HepG2 (cell line): Measurements from ENCODE around the gene APOC1. TPM values are rescaled to one million over a fixed set of nuclear protein-coding genes. Genes with fewer than 3 reads are reported as not detected.

Experiments
- AKAP8 ChIP-seq: sonication (generic); formaldehyde crosslinking; IDR thresholded peaks from 2 replicates; pipeline ENCODE4 v1.5.1; 2020; ENCODE audit warnings: mild to moderate bottlenecking, missing genetic modification reagents
- BORCS8-MEF2B ChIP-seq: sonication (generic); formaldehyde crosslinking; IDR thresholded peaks from 2 replicates; pipeline ENCODE4 v1.8.0; 2022; ENCODE audit warnings: mild to moderate bottlenecking, missing genetic modification reagents
- HNRNPLL ChIP-seq: fragments of 200-400 bp; formaldehyde crosslinking; IDR thresholded peaks from 2 replicates; pipeline ENCODE4 v1.6.1; 2017; ENCODE audit warnings: mild to moderate bottlenecking, low read depth, low read length; ENCODE audit not compliant: poor library complexity, severe bottlenecking
- MYC ChIP-seq: sonication (generic); formaldehyde crosslinking; IDR thresholded peaks from 2 replicates; pipeline ENCODE4 v1.9.0; 2021; ENCODE audit warnings: missing genetic modification reagents, borderline replicate concordance
- NFYC ChIP-seq: IDR thresholded peaks from 2 replicates; pipeline ENCODE4 v1.6.1; 2016; ENCODE audit warnings: missing genetic modification reagents, missing compliant biosample characterization
- PHF21A ChIP-seq: sonication (generic); formaldehyde crosslinking; IDR thresholded peaks from 2 replicates; pipeline ENCODE4 v1.5.0; 2020; ENCODE audit warnings: mild to moderate bottlenecking, missing genetic modification reagents
- SPEN ChIP-seq: sonication (generic); formaldehyde crosslinking; IDR thresholded peaks from 2 replicates; pipeline ENCODE4 v1.5.1; 2020; ENCODE audit warnings: low read depth, mild to moderate bottlenecking, missing genetic modification reagents
- ZBTB7A ChIP-seq: sonication (generic); formaldehyde crosslinking; IDR thresholded peaks from 2 replicates; pipeline ENCODE4 v1.8.0; 2022; ENCODE audit warnings: mild to moderate bottlenecking, missing genetic modification reagents
- ZFX ChIP-seq: sonication (generic); formaldehyde crosslinking; IDR thresholded peaks from 2 replicates; pipeline ENCODE4 v1.4.0; 2020; ENCODE audit warnings: mild to moderate bottlenecking, low read depth, missing genetic modification reagents, moderate library complexity
- ZNF20 ChIP-seq: sonication (generic); formaldehyde crosslinking; IDR thresholded peaks from 2 replicates; pipeline ENCODE4 v1.4.0; 2020; ENCODE audit warnings: mild to moderate bottlenecking, moderate library complexity, missing genetic modification reagents
- ZNF274 ChIP-seq: sonication (generic); formaldehyde crosslinking; IDR thresholded peaks from 2 replicates; pipeline ENCODE4 v1.5.1; 2020; ENCODE audit warnings: mild to moderate bottlenecking, missing genetic modification reagents
- ZNF460 ChIP-seq: sonication (generic); formaldehyde crosslinking; IDR thresholded peaks from 2 replicates; pipeline ENCODE4 v1.5.1; 2020; ENCODE audit warnings: missing genetic modification reagents, mild to moderate bottlenecking, borderline replicate concordance
- ZNF605 ChIP-seq: sonication (generic); formaldehyde crosslinking; IDR thresholded peaks from 2 replicates; pipeline ENCODE4 v1.8.0; 2022; ENCODE audit warnings: mild to moderate bottlenecking, missing genetic modification reagents
- ZNF781 ChIP-seq: sonication (generic); formaldehyde crosslinking; IDR thresholded peaks from 2 replicates; pipeline ENCODE4 v1.5.1; 2020; ENCODE audit warnings: borderline replicate concordance, mild to moderate bottlenecking, missing genetic modification reagents; ENCODE audit errors: not compliant biosample characterization
- polyA plus RNA-seq, 8 experiments: library from polyadenylated mRNA; depleted of rRNA in 3 of 8; stranded (reverse) in 7 of 8; unstranded in 1 of 8; fragments of >200 nt; fragmentation: Illumina TruSeq in 4 of 8; extraction: Trizol in 4 of 8; gene quantifications; 2 replicates each; pipeline versions ENCODE4 v1.2.1 to v1.2.3, GENCODE V29; 2011 to 2016; ENCODE audit warnings: low read depth in 4 of 8, missing spikeins in 1 of 8, mixed read lengths in 1 of 8; ENCODE audit not compliant: insufficient read depth in 1 of 8
- total RNA-seq, 5 experiments: library from RNA; depleted of rRNA; stranded (reverse); fragments of >200 nt; fragmentation: Illumina TruSeq; extraction: Trizol; gene quantifications; 2 replicates each; pipeline ENCODE4 v1.2.3, GENCODE V29; 2016; ENCODE audit warnings: low read depth in 1 of 5
- TF ChIP-seq, protein P1 (sequence below): sonication (generic); formaldehyde crosslinking; IDR thresholded peaks from 2 replicates; pipeline ENCODE4 v1.4.0; 2020; ENCODE audit warnings: missing genetic modification reagents, borderline replicate concordance
- TF ChIP-seq, protein P2 (sequence below): sonication (generic); formaldehyde crosslinking; IDR thresholded peaks from 2 replicates; pipeline ENCODE4 v1.5.1; 2020; ENCODE audit warnings: mild to moderate bottlenecking, missing genetic modification reagents
- TF ChIP-seq, protein P3 (sequence below): sonication (generic); formaldehyde crosslinking; IDR thresholded peaks from 2 replicates; pipeline ENCODE4 v1.4.0; 2020; ENCODE audit warnings: mild to moderate bottlenecking, missing genetic modification reagents

The APOC1 gene
- total and polyA plus RNA-seq, 2 of the 13 experiments (the other 11 are each of a cell fraction or from before 2014, with no cell fraction given), result 600 to 1,235 TPM

DNA sequence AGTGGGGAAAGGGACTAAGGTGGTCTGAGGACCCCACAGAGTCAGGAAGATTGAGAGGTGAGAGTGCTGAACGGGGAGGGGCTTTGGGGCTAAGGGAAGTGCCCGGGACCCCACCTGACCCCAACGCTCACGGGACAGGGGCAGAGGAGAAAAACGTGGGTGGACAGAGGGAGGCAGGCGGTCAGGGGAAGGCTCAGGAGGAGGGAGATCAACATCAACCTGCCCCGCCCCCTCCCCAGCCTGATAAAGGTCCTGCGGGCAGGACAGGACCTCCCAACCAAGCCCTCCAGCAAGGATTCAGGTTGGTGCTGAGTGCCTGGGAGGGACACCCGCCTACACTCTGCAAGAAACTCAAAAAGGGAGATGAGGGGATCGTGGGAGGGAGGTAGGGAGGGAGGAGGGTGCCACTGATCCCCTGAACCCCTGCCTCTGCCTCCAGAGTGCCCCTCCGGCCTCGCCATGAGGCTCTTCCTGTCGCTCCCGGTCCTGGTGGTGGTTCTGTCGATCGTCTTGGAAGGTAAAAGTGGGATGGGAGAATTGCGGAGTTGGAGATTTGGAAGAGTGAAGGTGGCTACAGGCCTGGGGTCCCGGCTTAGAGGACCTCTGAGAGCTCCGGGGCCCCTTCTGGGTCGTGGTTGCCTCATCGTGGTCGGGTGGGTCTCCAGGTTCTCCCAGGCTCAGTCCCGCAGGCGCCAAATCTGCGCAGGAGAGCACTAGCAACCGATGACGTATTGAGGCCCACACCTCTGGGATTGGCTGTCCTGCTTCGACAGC lies at the start of gene APOC1 (continued):
- TF ChIP-seq PHF21A (CRISPR knock-in tag) (peak; percentile 28; the same call in 1 of the 2 replicates), NFYC (peak; percentile 88), HNRNPLL (peak; percentile 40), MYC (peak; percentile 51), ZNF274 (CRISPR knock-in tag) (peak; percentile 28; the same call in 1 of the 2 replicates), AKAP8 (0 out of 2 replicates have a peak, but pooled peaks have one; percentile 42), ZNF460 (CRISPR knock-in tag) (peak; percentile 19; the same call in 1 of the 2 replicates), BORCS8-MEF2B (CRISPR knock-in tag) (peak; percentile 16; the same call in 1 of the 2 replicates), ZFX (CRISPR knock-in tag) (peak; percentile 64; the same call in 1 of the 2 replicates), ZNF605 (CRISPR knock-in tag) (0 out of 2 replicates have a peak, but pooled peaks have one; percentile 55), ZBTB7A (CRISPR knock-in tag) (peak; percentile 86), ZNF781 (CRISPR knock-in tag) (peak; percentile 15), SPEN (CRISPR knock-in tag) (peak; percentile 58; the same call in 1 of the 2 replicates), ZNF20 (CRISPR knock-in tag) (0 out of 2 replicates have a peak, but pooled peaks have one; percentile 40)
- TF ChIP-seq, protein P1, sequence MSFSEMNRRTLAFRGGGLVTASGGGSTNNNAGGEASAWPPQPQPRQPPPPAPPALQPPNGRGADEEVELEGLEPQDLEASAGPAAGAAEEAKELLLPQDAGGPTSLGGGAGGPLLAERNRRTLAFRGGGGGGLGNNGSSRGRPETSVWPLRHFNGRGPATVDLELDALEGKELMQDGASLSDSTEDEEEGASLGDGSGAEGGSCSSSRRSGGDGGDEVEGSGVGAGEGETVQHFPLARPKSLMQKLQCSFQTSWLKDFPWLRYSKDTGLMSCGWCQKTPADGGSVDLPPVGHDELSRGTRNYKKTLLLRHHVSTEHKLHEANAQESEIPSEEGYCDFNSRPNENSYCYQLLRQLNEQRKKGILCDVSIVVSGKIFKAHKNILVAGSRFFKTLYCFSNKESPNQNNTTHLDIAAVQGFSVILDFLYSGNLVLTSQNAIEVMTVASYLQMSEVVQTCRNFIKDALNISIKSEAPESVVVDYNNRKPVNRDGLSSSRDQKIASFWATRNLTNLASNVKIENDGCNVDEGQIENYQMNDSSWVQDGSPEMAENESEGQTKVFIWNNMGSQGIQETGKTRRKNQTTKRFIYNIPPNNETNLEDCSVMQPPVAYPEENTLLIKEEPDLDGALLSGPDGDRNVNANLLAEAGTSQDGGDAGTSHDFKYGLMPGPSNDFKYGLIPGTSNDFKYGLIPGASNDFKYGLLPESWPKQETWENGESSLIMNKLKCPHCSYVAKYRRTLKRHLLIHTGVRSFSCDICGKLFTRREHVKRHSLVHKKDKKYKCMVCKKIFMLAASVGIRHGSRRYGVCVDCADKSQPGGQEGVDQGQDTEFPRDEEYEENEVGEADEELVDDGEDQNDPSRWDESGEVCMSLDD, result 0 out of 2 replicates have a peak, but pooled peaks have one; percentile 22
- TF ChIP-seq, protein P2, sequence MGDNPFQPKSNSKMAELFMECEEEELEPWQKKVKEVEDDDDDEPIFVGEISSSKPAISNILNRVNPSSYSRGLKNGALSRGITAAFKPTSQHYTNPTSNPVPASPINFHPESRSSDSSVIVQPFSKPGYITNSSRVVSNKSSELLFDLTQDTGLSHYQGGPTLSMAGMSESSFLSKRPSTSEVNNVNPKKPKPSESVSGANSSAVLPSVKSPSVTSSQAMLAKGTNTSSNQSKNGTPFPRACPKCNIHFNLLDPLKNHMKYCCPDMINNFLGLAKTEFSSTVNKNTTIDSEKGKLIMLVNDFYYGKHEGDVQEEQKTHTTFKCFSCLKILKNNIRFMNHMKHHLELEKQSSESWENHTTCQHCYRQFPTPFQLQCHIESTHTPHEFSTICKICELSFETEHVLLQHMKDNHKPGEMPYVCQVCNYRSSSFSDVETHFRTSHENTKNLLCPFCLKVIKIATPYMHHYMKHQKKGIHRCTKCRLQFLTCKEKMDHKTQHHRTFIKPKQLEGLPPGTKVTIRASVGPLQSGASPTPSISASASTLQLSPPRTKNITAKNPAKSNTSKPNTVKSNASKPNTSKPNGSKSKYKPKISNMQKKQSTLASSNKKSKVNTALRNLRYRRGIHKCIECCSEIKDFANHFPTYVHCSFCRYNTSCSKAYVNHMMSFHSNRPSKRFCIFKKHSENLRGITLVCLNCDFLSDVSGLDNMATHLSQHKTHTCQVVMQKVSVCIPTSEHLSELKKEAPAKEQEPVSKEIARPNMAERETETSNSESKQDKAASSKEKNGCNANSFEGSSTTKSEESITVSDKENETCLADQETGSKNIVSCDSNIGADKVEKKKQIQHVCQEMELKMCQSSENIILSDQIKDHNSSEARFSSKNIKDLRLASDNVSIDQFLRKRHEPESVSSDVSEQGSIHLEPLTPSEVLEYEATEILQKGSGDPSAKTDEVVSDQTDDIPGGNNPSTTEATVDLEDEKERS (CRISPR knock-in tag), result peak; percentile 78
- TF ChIP-seq, protein P3, sequence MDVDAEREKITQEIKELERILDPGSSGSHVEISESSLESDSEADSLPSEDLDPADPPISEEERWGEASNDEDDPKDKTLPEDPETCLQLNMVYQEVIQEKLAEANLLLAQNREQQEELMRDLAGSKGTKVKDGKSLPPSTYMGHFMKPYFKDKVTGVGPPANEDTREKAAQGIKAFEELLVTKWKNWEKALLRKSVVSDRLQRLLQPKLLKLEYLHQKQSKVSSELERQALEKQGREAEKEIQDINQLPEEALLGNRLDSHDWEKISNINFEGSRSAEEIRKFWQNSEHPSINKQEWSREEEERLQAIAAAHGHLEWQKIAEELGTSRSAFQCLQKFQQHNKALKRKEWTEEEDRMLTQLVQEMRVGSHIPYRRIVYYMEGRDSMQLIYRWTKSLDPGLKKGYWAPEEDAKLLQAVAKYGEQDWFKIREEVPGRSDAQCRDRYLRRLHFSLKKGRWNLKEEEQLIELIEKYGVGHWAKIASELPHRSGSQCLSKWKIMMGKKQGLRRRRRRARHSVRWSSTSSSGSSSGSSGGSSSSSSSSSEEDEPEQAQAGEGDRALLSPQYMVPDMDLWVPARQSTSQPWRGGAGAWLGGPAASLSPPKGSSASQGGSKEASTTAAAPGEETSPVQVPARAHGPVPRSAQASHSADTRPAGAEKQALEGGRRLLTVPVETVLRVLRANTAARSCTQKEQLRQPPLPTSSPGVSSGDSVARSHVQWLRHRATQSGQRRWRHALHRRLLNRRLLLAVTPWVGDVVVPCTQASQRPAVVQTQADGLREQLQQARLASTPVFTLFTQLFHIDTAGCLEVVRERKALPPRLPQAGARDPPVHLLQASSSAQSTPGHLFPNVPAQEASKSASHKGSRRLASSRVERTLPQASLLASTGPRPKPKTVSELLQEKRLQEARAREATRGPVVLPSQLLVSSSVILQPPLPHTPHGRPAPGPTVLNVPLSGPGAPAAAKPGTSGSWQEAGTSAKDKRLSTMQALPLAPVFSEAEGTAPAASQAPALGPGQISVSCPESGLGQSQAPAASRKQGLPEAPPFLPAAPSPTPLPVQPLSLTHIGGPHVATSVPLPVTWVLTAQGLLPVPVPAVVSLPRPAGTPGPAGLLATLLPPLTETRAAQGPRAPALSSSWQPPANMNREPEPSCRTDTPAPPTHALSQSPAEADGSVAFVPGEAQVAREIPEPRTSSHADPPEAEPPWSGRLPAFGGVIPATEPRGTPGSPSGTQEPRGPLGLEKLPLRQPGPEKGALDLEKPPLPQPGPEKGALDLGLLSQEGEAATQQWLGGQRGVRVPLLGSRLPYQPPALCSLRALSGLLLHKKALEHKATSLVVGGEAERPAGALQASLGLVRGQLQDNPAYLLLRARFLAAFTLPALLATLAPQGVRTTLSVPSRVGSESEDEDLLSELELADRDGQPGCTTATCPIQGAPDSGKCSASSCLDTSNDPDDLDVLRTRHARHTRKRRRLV, result 0 out of 2 replicates have a peak, but pooled peaks have one; percentile 56
